ENCODE measurements around the gene COX4I2.
A peak's percentile ranks its signal among the peaks of the same experiment; 100 is the strongest.
"Not testable (repeated sequence)": the region's sequence is repeated elsewhere in the genome, so short reads cannot be mapped to it uniquely, and the experiment has no call there.

Gene COX4I2

DNA sequence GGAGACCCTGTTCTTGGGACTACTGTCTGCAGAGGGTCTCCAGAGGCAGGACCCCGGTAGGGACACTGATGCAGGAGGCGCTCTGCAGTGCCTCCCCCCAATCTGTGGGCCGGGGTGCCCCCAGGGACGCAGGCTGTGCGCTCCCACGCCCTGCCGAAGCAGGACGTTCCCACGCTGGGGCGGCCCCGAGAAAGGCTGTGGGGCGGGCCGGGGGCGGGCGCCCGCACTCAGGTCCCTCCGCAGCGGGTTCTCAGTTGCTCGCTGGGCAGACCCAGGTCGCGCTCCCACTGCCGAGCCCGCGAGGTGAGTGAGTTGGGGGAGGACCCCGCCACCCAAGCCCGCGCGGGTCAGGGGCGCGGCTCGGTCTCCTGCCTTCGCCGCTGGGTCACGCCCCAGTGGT, at the start of gene COX4I2:
Gene COX4I2 (plus strand): TSS at position 253 of the 400 bp plus-strand sequence. CDS start 1,106 bp downstream, outside the sequence.
- no peak for DNase-seq

DNA sequence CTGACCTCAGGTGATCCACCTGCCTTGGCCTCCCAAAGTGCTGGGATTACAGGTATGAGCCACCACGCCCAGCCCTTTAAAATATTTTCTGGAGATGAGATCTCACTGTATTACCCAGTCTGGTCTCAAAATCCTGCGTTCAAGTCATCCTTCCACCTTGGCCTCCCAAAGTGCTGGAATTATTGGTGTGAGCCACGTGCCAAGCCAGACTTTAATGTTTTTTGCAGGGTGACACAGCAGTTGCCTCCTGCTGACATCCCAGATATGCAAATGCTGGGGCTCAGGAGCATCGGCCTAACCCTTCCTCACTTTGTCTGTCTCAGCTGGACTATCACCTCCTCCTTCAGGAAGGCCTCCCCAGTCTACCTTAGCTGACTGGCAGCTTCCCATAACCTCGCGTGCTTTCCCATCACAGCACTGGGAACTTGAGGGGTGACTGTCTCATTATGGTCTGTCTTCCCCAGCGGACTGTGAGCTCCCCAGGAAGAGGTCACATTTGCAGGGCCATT, 46.9 kb upstream of the COX4I2 start:
- no peak for DNase-seq

DNA sequence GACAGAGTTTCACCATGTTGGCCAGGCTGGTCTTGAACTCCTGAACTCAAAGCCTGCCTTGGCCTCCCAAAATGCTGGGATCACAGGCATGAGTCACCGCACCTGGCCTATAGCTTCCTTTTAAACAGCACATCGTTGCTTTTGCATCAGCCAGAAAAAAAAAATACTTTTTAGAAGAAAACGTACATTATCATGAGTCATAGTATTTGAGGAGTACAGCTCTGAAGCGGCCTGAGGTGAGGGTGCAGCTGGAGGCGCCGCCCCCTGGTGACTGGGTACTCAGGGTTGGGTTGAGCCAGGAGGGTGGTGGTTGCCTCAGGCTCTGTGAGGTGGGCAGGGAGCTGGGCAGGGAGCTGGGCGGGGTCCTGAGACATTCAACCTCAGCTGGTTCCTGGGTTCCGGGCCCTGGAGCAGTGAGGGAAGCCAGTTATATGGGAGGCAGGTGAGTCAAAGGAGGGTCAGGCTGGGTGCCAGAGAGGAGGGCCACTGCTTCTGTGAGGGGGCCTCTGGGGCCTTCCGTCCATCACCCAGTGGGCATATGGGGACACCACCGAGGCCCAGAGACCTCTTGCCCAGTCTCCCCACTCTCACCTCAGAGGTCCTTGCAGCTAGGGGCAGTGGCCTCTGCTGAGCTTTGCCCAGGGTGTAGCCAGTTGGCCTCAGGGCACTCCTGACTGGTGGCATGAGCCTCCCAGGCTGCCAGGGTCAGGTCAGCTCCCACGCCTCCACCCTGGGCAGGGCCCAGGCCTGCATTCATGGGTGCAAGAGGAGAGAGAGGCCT, 44.3 kb upstream of the COX4I2 start:
- peak; percentile 99 for DNase-seq

DNA sequence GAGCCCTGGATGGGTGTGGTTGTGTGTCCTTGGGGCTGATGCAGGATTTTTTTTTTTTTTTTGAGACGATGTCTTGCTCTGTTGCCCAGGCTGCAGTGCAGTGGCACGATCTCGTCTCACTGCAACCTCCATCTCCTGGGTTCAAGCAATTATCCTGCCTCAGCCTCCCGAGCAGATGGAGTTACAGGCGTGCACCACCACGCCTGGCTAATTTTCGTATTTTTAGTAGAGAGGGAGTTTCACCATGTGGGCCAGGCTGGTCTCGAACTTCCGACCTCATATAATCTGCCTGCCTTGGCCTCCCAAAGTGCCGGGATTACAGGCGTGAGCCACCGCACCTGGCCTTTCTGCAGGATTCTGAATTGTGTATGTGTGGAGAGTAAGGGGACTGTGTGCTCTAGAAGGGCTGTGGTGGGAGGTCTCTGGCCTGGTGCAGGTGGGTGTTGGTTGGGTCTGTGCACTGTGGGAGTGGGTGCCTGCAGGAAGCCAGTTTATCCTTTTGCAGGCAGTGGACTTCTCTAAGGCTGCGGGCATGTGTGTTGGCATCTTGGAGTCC, 43.6 kb upstream of the COX4I2 start:
- DNase-seq = no peak

DNA sequence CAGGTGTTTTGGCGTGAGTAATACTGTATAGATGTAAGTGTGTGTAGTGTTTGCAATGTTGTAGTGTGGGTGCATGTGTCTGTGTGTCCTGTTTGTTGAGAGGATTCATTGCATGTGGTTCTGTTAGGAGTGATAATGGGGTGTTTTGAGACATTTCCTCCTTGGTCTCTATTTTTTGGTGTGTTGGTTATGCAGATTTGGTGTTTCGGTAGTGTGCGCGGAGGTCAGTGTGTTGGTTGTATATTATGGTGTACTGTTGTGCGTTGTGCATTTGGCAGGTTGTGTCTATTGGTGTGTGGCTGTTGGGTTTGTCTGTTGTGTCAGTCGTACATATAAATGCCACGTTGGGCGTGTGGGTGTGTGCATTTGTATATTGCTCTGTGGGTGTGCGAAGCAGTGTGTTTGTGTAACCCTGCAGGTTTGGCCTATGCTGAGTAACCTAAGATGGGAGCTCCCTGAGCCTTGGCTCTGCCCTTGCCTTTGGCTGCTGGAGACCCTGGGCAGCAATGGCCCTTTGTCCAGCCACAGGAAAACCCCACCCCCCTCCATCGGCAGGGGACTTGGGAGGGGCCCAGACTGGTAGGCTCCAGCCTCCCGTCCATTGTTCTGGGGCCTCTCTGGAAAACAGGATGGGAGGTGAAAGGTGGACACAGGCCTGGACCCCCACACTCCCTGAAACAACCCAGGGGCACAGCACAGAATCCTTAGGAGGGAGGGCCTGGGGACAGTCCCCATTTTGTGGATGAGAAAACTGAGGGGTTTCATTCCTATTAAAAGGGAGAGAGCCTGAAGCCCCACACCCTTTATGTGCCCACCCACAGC, 42.9 kb upstream of the COX4I2 start:
- no peak for DNase-seq

DNA sequence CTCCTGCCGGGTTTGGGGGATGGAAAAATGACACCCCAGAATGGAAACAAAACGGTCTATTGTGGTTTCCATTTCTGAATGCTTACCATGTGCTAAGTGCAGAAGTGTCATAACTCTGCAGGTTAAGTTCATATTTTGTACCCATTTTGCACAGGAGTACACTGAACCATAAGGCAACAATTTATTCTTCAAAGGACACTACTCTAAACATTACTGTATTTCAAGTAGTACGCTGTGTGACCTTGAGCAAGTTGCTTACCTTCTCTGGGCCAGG, 42.4 kb upstream of the COX4I2 start:
- DNase-seq = no peak

DNA sequence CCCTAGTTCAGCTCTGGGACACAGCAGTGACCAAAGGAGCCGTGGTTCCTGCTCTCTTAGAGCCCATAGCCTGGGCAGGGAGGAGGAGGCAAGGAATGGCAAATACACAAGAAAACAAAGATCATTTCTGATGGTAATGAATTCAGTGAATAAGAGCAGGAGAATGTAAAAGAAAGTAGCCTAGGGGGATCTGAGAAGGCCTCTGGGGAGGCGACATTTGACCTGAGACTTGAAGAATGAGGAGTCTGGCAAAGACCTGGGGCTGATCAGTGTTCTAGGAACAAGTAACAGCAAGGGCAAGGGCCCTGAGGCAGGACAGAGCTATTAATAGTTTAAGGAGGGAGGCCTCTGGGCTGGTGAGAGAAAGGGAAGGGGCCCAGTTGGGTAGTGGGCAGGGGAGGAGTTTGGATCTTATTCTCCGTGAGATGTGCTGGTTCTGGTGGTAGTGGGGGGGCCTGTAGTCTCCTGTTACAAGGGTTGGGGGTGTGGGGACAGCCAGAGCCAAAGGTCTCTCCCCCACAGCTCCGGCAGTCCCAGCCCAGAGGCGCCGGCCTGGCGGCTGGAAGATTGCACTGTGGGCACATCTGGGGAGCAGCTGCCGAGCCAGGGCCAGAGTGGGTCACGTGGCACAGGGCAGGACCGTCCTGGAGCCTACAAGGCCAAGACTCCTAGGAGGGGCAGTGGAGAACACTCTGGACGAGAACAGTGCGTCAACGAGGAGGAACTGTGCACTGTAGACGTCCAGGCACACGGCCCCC, 41.9 kb upstream of the COX4I2 start:
- DNase-seq = peak; percentile 18

DNA sequence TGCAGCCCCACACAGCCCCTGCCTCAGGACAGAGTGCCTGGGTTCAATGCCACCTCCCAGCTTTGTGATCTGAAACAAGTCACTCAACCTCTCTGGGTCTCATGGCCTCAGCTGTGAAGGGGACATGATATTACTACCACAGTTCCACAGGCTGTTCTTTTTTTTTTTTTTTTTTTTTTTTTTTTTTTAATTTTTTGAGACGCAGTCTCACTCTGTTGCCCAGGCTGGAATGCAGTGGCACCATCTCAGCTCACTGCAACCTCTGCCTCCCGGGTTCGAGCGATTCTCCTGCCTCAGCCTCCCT, 41.3 kb upstream of the COX4I2 start:
- DNase-seq = not testable (repeated sequence)

DNA sequence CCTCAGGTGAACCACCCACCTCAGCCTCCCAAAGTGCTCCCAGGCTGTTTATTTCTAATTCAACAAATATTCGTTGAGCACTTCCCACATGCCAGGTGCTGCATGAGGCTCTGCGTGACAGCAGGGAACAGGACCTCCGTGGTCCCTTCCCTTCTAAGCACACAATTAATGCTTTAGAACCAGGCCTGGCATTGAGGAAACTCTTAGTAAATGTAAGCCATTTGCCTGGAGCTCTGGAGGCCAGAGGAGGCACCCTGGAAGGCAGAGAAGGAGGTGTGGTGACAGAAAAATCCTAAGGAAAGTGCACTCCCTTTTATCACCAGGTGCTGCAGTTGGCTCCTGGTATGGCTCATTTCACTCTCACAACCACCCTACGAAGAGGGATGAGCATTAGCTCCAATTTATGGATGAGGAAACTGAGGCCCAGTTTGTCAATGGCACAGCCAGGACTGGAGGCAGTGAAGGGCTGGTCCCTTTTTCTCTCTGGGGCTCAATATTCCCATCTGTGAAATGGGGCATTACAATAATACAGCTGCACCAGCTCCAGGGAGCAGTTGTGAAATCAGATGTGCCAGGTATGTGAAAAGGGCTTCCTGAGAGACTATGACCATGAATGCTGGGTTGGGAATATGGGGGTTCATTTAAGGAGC, 40.8 kb upstream of the COX4I2 start:
- DNase-seq = no peak

DNA sequence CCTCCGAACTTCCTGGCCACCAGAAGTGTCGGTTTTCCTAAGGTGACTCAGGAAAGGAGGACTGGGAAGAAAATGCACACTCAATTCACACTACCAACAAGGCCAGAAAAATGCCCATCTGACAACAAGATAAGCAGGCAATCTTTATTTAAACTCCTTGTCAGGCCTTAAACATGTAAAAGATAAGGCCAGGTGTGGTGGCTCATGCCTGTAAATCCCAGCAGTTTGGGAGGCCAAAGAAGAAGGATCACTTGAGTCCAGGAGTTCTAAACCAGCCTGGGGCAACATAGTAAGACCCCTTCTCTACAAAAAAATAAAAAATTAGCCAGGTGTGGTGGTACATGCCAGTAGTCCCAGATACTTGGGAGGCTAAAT, 40.2 kb upstream of the COX4I2 start:
- DNase-seq = no peak

DNA sequence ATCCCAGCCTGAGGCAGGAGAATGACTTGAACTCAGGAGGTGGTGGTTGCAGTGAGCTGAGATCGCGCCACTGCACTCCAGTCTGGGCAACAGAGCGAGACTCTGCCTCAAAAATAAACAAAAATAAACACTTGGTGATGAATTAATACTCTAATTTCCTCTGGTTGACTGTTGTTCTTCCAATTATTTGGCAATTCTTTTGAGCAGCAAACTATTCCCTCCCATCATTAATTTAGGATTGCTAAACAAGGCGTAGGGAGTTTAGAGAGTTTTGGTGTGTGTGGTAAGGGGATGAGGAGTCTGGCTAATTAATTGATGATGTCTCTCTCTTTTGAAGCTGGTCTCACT, 35.3 kb upstream of the COX4I2 start:
- no peak for DNase-seq

DNA sequence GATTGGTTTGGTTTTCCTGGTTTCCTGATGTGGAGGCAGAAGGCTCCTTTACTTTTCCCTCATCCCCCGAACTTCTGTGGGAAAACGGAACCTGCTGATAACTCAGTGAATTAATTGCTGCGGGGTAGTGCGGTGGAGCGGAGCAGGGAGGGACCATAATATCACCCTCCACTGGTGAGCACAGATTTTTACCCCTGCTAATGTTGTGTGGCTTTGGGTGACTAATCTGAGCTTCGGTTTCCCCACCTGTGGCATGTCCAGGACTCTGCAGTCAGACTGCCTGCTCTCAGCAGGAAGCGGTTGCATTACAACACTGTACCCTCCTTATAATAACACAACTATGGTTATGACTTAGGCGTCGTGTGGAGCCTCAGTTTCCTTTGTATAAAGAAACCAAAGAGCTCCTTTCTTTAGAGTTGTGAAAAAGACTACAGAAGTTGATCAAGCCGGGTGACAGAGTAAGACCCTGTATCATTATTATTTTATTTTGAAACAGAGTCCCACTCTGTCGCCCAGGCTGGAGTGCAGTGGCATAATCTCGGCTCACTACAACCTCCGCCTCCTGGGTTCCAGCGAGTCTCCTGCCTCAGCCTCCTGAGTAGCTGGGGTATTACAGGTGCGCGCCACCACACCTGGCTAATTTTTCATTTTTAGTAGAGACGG, 34.8 kb upstream of the COX4I2 start:
- DNase-seq = peak; percentile 55

DNA sequence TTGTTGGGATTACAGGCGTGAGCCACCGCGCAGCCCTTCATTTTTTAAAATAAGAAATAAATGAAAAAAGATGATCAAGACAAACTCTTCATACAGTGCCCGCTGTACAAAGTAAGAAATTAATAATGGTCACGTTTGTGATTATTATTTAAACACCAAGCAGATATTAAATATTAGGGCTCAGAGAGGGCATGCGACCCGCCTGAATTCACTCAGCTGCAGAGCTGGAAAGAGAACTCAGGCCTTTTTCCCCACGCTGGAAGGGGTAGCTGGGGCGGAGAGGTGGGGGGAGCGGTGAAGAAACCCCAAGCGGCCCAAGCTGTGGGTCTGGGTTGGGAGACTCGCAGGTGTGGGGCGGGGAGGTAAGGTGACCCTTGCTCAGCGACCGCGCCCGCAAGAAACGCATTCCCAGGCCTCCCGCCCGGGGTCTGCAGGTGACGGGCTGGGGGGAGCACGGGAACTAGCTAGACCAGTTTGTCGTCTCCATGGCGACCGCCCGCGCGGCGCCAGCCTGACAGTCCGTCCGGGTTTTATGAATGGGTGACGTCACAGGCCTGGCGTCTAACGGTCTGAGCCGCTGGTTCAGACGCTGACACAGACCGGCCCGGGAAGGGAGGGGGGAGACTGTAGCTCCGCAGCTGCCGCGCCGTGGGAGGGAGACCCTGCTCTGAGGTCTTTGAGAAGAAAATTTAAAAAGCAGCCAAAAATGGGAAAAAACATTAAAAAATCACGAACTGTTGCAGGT, 33.7 kb upstream of the COX4I2 start:
- peak; percentile 99 for DNase-seq

DNA sequence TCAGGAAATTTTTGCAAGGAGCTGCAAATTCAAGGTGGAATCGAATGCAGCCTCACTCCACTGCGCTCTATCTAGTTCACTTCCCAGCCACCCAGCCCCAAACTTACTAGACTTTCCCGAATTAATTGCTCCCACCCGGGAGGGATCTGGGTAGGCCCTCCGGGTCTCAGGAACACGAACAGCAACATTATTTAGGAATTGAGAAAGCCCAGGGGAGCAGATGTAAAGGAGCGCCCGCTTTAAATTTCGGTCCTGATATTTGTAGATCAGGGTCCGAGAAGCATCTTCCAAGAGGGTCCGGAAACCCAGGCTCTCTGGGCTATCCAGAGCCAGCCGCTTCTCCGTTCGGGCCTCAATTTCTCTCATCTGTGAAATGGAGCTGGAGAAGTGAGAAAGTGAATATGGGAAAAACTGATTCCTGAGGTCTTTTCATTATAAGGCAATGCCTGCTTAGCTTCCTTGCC, 33.1 kb upstream of the COX4I2 start:
- DNase-seq = no peak

DNA sequence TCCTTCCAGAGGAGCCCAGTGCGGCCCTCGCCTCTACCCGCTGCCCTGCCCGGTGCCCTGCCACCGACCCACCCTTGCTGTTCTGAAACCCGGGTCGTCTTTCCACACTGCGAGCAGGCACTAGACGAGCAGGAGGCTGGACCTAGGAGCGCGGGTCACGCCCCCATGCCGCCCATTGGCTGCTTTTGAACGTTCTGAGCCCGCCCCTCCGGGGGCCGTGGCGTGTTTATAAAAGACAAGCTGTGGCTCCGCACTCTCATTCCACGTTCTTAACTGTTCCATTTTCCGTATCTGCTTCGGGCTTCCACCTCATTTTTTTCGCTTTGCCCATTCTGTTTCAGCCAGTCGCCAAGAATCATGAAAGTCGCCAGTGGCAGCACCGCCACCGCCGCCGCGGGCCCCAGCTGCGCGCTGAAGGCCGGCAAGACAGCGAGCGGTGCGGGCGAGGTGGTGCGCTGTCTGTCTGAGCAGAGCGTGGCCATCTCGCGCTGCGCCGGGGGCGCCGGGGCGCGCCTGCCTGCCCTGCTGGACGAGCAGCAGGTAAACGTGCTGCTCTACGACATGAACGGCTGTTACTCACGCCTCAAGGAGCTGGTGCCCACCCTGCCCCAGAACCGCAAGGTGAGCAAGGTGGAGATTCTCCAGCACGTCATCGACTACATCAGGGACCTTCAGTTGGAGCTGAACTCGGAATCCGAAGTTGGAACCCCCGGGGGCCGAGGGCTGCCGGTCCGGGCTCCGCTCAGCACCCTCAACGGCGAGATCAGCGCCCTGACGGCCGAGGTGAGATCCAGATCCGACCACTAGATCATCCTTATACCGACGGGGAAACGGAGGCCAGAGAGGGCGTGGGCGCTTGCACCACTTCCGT, 32.4 kb upstream of the COX4I2 start, which contains the start of gene ID1:
Gene ID1 (plus strand): TSS at position 259 of the 871 bp plus-strand sequence. CDS start 99 bp downstream, at position 358.
- DNase-seq = peak; percentile 90

DNA sequence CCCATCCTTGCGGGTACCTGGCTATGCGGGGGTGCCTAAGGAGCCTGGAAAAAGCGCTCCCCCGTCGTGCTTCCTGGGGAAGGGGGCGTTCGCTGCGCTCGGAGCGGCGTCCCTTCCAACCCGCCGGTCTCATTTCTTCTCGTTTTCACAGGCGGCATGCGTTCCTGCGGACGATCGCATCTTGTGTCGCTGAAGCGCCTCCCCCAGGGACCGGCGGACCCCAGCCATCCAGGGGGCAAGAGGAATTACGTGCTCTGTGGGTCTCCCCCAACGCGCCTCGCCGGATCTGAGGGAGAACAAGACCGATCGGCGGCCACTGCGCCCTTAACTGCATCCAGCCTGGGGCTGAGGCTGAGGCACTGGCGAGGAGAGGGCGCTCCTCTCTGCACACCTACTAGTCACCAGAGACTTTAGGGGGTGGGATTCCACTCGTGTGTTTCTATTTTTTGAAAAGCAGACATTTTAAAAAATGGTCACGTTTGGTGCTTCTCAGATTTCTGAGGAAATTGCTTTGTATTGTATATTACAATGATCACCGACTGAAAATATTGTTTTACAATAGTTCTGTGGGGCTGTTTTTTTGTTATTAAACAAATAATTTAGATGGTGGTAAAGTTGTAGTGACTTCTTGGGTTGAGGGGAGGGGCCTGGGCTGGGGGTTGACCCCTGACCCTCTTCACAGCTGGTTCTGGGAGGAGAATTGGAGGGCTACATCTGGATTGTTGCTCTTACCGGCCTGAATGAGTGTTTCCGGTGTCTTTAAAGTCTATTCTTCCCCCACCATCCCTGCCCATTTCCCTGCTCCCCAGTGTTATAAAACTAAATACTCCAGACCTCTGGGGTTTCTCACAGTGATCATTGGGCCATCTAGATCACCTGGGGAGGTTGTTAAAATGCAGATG, 31.6 kb upstream of the COX4I2 start:
- no peak for DNase-seq

DNA sequence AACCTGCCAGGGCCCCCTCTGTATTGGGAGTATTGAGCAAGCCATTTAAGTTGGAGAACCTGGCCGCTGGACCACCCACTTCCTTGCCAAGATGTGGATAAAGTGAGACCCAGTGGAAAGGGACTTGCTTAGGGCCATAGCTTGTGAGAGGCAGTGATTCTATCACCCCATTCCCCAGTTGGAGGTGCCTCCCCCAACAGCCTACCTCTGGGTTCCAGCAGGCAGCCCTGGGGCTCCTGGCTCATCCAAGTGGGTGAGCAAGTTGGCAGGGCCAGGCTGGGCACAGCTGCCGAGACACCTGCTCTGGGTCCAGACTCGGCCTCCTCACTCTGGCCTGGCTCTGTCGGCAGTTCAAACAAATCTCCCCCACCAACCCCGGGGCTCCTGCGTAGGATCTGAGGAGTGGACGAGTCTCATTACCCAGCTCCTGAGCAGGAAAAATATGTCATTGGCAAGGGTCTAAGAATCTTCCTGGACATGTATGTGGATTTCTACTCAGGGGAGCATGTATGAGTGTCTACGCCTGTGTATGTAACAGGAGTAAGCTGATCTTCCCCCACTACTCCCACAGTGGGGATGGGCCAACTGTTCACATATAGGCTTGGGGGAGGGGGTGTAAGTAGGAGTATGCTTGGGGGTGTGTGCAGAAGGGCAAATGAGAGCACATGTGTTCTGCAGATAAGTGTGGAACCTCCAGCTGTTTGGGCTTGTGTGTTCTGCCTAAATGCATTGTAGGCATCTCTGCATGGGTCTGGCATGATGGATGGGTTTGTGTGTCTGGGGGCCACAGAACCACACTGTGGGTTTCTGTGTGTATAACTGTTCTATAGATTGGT, 30.7 kb upstream of the COX4I2 start:
- peak; percentile 77 for DNase-seq

DNA sequence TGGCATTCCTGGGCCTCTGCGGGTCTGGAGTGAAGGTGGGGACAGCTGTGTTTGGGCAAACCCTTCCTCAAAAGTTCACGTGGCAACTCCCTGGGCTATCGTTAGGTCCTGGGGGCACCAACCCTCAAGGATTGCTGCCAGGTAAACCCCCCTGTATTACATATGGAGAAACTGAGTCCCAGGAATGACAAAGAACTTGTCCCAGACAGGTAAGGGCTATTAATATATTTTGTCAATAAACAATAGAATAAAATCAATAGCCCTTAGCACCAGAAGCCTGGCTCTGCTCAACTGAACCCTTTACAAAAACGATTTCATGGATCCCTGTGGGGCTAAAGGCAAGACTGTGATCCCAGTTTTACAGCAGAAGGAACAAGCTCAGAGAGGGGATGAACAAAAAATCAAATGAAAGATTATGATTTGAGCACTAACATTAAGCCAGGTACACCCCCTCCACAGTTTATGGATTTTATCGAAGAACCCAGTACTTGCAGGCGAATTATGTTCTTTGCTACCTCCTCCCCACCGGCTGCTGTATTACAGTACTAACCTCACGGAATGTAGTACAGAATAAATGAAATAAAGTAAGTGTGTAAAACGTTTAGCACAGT, 30.0 kb upstream of the COX4I2 start:
- peak; percentile 45 for DNase-seq
